ENCODE measurements around the gene ADCY2.

- TF ChIP-seq EZH2 (IDR thresholded peaks at IDR 0.05; ENCODE audit: low read depth, unreplicated experiment) (no peak), POLR2AphosphoS5 (IDR thresholded peaks at IDR 0.05; ENCODE audit: low read depth) (no peak), JUNB (IDR thresholded peaks at IDR 0.05; ENCODE audit: unreplicated experiment) (no peak), EZH2phosphoT487 (IDR thresholded peaks at IDR 0.05; ENCODE audit: unreplicated experiment) (no peak), REST (IDR thresholded peaks at IDR 0.05; ENCODE audit: unreplicated experiment) (no peak), ZNF114 (CRISPR knock-in tag; IDR thresholded peaks at IDR 0.05) (no peak), CREB1 (CRISPR knock-in tag; IDR thresholded peaks at IDR 0.05; ENCODE audit: low read depth) (no peak), ZNF331 (CRISPR knock-in tag; IDR thresholded peaks at IDR 0.05; ENCODE audit: low read depth) (no peak)
- TF ChIP-seq, protein P1, sequence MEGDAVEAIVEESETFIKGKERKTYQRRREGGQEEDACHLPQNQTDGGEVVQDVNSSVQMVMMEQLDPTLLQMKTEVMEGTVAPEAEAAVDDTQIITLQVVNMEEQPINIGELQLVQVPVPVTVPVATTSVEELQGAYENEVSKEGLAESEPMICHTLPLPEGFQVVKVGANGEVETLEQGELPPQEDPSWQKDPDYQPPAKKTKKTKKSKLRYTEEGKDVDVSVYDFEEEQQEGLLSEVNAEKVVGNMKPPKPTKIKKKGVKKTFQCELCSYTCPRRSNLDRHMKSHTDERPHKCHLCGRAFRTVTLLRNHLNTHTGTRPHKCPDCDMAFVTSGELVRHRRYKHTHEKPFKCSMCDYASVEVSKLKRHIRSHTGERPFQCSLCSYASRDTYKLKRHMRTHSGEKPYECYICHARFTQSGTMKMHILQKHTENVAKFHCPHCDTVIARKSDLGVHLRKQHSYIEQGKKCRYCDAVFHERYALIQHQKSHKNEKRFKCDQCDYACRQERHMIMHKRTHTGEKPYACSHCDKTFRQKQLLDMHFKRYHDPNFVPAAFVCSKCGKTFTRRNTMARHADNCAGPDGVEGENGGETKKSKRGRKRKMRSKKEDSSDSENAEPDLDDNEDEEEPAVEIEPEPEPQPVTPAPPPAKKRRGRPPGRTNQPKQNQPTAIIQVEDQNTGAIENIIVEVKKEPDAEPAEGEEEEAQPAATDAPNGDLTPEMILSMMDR (conservative IDR thresholded peaks at IDR 0.05; ENCODE audit: low read depth in 2 of 2) = no peak
- TF ChIP-seq, protein P2, sequence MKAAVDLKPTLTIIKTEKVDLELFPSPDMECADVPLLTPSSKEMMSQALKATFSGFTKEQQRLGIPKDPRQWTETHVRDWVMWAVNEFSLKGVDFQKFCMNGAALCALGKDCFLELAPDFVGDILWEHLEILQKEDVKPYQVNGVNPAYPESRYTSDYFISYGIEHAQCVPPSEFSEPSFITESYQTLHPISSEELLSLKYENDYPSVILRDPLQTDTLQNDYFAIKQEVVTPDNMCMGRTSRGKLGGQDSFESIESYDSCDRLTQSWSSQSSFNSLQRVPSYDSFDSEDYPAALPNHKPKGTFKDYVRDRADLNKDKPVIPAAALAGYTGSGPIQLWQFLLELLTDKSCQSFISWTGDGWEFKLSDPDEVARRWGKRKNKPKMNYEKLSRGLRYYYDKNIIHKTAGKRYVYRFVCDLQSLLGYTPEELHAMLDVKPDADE (IDR thresholded peaks at IDR 0.05) = no peak
These were observed 121.1 kb downstream of the ADCY2 start for GRCh38 chr5:7517006-7517405.

Data from GM23338 (cell line).